HG03139 (cell line): ENCODE measurements around the gene FAM219A.
"Not testable (repeated sequence)": the region's sequence is repeated elsewhere in the genome, so short reads cannot be mapped to it uniquely, and the experiment has no call there.

Experiments used
- ATAC-seq: cut with Tn5 transposase; IDR thresholded peaks from one replicate; pipeline ENCODE4 v1.9.1; 2021; ENCODE audit not compliant: unreplicated experiment

FAM219A gene

GRCh38 chr9:34379334-34380033 lies 78.9 kb downstream of the FAM219A start:
- peak; percentile 37 for ATAC-seq

- ATAC-seq, result no peak
Measured at GRCh38 chr9:34378376-34379060, 79.9 kb downstream of the FAM219A start.

GRCh38 chr9:34377404-34377746 lies 81.0 kb downstream of the FAM219A start:
- no peak for ATAC-seq

GRCh38 chr9:34376596-34377403 lies 81.6 kb downstream of the FAM219A start, which contains the start of gene MYORG:
Gene MYORG (minus strand): TSS chr9:34376898. CDS start chr9:34372943, 3,955 bp downstream.
- peak; percentile 73 for ATAC-seq

- no peak for ATAC-seq
Measured at GRCh38 chr9:34375901-34376595, 82.3 kb downstream of the FAM219A start.

GRCh38 chr9:34374905-34375552 lies 83.3 kb downstream of the FAM219A start:
- ATAC-seq, result no peak

GRCh38 chr9:34374339-34374738 lies 84.0 kb downstream of the FAM219A start:
- no peak for ATAC-seq

- ATAC-seq, result no peak
Measured at GRCh38 chr9:34373749-34374148, 84.6 kb downstream of the FAM219A start.

GRCh38 chr9:34372467-34373011 lies 85.8 kb downstream of the FAM219A start:
- no peak for ATAC-seq

GRCh38 chr9:34371886-34372466 lies 86.4 kb downstream of the FAM219A start:
- ATAC-seq, result no peak

GRCh38 chr9:34370970-34371880 lies 87.1 kb downstream of the FAM219A start:
- no peak for ATAC-seq

- ATAC-seq, result no peak
Measured at GRCh38 chr9:34370335-34370969, 87.9 kb downstream of the FAM219A start.

GRCh38 chr9:34369636-34370035 lies 88.7 kb downstream of the FAM219A start:
- no peak for ATAC-seq

GRCh38 chr9:34368796-34369195 lies 89.6 kb downstream of the FAM219A start:
- not testable (repeated sequence) for ATAC-seq

- not testable (repeated sequence) for ATAC-seq
Measured at GRCh38 chr9:34367751-34368410, 90.5 kb downstream of the FAM219A start.

GRCh38 chr9:34366365-34366764 lies 92.0 kb downstream of the FAM219A start:
- ATAC-seq, result no peak

- ATAC-seq, result no peak
Measured at GRCh38 chr9:34365282-34365681, 93.1 kb downstream of the FAM219A start.
